ENCODE data around the gene MYCL. TPM values are rescaled to one million over a fixed set of nuclear protein-coding genes. Genes with fewer than 3 reads are reported as not detected.

MYCL gene
- total RNA-seq, 4 donors from 2014 or later, result 0.35 to 1.1 TPM; not detected in 2

DNA sequence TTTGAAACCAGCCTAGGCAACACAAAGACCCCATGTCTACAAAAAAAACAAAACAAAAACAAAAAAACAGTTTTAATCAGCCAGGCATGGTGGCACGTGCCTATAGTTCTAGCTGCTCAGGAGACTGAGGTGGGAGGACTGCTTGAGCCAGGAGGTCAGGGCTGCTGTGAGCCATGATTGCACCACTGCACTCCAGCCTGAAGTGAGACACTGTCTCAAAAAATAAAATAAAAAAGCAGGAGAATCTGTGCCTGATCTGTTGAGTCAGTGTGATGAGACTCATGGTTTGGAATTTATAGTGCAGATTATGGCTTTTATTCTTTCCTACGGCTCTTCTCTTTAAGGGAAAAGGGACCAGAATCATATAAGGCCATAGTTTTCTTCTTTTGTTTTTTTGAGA lies 35.0 kb downstream of the MYCL start:
- no peak for TF ChIP-seq CTCF (IDR thresholded peaks at IDR 0.05 in 4 of 5, conservative IDR thresholded peaks at IDR 0.05 in 1 of 5)
- TF ChIP-seq POLR2A (IDR thresholded peaks at IDR 0.05), result no peak
- ATAC-seq, result no peak
- in situ Hi-C loops (cut with MboI; ENCODE audit: low sequenced_read_pairs in 4 of 4), result no loop called here

DNA sequence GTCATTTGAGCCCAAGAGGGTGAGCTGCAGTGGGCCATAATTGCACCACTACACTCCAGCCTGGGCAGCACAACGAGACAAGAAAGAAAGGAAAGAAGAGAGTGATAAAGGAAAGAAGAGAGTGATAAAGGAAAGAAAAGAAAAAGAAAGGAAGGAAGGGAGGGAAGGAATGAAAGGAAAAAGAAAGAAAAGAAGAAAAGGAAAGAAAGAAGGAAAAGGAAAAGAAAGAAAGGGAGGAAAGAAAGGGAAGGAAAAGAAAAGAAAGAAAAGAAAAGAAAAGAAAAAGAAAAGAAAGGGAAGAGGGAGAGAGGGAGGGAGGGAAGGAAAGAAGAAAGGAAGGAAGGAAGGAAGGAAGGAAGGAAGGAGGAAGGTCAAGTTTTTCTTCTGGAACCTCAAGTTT lies 36.0 kb downstream of the MYCL start:
- no peaks in the 10 kb centered on the region for H3K27me3 ChIP-seq
- H3K9me3 ChIP-seq, result no peaks in the 10 kb centered on the region
- no peaks in the 10 kb centered on the region for H3K4me1 ChIP-seq
- intact Hi-C loops (cut with DNase I; ENCODE audit: low total_unique reads), result no loop called here
- no peaks in the 10 kb centered on the region for H3K36me3 ChIP-seq
- in situ Hi-C loops (cut with MboI; ENCODE audit: low sequenced_read_pairs in 4 of 4), result no loop called here
- DNase-seq, result no peak
- no peak overlapping the region for H3K27ac ChIP-seq
- H3K4me3 ChIP-seq, result no peak overlapping the region
- TF ChIP-seq CTCF (IDR thresholded peaks at IDR 0.05 in 4 of 5, conservative IDR thresholded peaks at IDR 0.05 in 1 of 5), result no peak
- TF ChIP-seq POLR2A (IDR thresholded peaks at IDR 0.05), result no peak
- no peak for ATAC-seq

More for the DNA sequence above, 35.0 kb downstream of the MYCL start:
- intact Hi-C loops (cut with DNase I; ENCODE audit: low total_unique reads), result no loop called here
- Histone ChIP-seq H3K36me3 (no peaks in the 10 kb centered on the region), H3K4me1 (no peaks in the 10 kb centered on the region), H3K27ac (no peak overlapping the region), H3K9me3 (no peaks in the 10 kb centered on the region), H3K4me3 (no peak overlapping the region), H3K27me3 (no peaks in the 10 kb centered on the region)
- DNase-seq, result no peak

GRCh38 chr1:39863177-39863576 lies 38.5 kb downstream of the MYCL start:
- Histone ChIP-seq H3K9me3 (no peaks in the 10 kb centered on the region), H3K27ac (no peak overlapping the region), H3K4me1 (no peaks in the 10 kb centered on the region), H3K4me3 (no peak overlapping the region), H3K36me3 (no peaks in the 10 kb centered on the region), H3K27me3 (no peaks in the 10 kb centered on the region)
- TF ChIP-seq POLR2A (IDR thresholded peaks at IDR 0.05) (no peak), CTCF (IDR thresholded peaks at IDR 0.05 in 4 of 5, conservative IDR thresholded peaks at IDR 0.05 in 1 of 5) (no peak)
- ATAC-seq (no peak), DNase-seq (no peak)
- in situ Hi-C loops (cut with MboI; ENCODE audit: low sequenced_read_pairs in 4 of 4), result no loop called here
- intact Hi-C loops (cut with DNase I; ENCODE audit: low total_unique reads), result no loop called here

DNA sequence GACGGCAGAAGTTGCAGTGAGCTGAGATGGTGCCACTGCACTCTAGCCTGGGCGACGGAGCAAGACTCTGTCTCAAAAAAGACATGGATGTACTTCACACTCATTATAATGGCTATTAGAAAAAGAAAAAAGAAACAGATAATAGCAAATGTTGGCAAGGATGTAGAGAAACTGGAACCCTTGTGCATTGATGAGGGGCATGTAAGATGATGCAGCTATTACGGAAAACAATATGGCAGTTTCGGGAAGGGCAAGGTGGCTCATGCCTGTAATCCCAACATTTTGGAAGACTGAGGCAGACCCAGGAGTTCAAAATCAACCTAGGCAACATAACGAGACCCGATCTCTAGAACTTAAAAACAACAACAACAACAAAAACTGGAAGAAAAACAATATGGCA lies 40.7 kb downstream of the MYCL start:
- Histone ChIP-seq H3K9me3 (no peaks in the 10 kb centered on the region), H3K4me1 (no peaks in the 10 kb centered on the region), H3K27ac (no peak overlapping the region), H3K4me3 (no peak overlapping the region), H3K27me3 (no peaks in the 10 kb centered on the region), H3K36me3 (peaks cover 0 to under 1% of the 10 kb centered on the region in 2 donors)
- TF ChIP-seq POLR2A (IDR thresholded peaks at IDR 0.05) (no peak), CTCF (IDR thresholded peaks at IDR 0.05 in 4 of 5, conservative IDR thresholded peaks at IDR 0.05 in 1 of 5) (no peak)
- no peak for ATAC-seq
- in situ Hi-C loops (cut with MboI; ENCODE audit: low sequenced_read_pairs in 4 of 4) (no loop called here), intact Hi-C loops (cut with DNase I; ENCODE audit: low total_unique reads) (no loop called here)
- no peak for DNase-seq
